GM18867 (cell line): ENCODE data around the gene KDSR.

ENCODE experiments used
- ATAC-seq: cut with Tn5 transposase; IDR thresholded peaks from one replicate; pipeline ENCODE4 v1.9.1; 2021; ENCODE audit warnings: mild to moderate bottlenecking, moderate library complexity; ENCODE audit not compliant: unreplicated experiment

The KDSR gene

GRCh38 chr18:63322206-63322605 lies 44.8 kb downstream of the KDSR start:
- no peak for ATAC-seq

- ATAC-seq: no peak
These were observed 45.7 kb downstream of the KDSR start for GRCh38 chr18:63321291-63321690.

- ATAC-seq: no peak
These were observed 46.1 kb downstream of the KDSR start for GRCh38 chr18:63320975-63321265.

- ATAC-seq: peak; percentile 61
These were observed 46.7 kb downstream of the KDSR start for GRCh38 chr18:63320123-63320974.

GRCh38 chr18:63319383-63320122 lies 47.5 kb downstream of the KDSR start, which contains the start of gene BCL2:
Gene BCL2 (minus strand): TSS chr18:63319769.
- no peak for ATAC-seq

GRCh38 chr18:63318889-63319382 lies 48.1 kb downstream of the KDSR start:
- no peak for ATAC-seq

DNA sequence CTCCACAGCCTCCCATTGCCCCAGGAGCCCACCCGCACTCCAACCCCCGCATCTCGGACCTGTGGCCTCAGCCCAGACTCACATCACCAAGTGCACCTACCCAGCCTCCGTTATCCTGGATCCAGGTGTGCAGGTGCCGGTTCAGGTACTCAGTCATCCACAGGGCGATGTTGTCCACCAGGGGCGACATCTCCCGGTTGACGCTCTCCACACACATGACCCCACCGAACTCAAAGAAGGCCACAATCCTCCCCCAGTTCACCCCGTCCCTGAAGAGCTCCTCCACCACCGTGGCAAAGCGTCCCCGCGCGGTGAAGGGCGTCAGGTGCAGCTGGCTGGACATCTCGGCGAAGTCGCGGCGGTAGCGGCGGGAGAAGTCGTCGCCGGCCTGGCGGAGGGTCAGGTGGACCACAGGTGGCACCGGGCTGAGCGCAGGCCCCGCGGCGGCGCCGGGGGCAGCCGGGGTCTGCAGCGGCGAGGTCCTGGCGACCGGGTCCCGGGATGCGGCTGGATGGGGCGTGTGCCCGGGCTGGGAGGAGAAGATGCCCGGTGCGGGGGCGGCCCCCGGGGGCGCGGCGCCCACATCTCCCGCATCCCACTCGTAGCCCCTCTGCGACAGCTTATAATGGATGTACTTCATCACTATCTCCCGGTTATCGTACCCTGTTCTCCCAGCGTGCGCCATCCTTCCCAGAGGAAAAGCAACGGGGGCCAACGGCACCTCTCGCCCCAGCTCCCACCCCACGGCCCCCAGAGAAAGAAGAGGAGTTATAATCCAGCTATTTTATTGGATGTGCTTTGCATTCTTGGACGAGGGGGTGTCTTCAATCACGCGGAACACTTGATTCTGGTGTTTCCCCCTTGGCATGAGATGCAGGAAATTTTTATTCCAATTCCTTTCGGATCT lies 48.8 kb downstream of the KDSR start:
- peak; percentile 47 for ATAC-seq

DNA sequence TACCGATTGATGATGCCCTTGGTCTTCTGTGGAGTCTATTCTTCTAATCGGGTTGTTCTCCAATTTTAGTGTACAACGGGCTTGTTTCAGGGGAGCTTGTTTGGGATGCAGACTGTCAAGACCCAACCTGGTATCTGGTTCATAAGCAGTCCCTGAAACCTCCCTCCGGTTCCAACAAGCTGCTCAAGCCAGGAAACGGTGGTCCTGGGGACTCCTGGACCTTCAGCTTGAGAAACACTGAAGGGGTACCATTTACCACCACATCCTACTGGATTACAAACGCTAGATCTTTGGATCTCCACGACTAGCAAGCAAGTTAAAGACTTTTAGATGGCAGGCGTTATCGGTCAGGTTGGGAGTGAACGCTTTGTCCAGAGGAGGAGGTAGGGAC lies 49.5 kb downstream of the KDSR start:
- no peak for ATAC-seq

DNA sequence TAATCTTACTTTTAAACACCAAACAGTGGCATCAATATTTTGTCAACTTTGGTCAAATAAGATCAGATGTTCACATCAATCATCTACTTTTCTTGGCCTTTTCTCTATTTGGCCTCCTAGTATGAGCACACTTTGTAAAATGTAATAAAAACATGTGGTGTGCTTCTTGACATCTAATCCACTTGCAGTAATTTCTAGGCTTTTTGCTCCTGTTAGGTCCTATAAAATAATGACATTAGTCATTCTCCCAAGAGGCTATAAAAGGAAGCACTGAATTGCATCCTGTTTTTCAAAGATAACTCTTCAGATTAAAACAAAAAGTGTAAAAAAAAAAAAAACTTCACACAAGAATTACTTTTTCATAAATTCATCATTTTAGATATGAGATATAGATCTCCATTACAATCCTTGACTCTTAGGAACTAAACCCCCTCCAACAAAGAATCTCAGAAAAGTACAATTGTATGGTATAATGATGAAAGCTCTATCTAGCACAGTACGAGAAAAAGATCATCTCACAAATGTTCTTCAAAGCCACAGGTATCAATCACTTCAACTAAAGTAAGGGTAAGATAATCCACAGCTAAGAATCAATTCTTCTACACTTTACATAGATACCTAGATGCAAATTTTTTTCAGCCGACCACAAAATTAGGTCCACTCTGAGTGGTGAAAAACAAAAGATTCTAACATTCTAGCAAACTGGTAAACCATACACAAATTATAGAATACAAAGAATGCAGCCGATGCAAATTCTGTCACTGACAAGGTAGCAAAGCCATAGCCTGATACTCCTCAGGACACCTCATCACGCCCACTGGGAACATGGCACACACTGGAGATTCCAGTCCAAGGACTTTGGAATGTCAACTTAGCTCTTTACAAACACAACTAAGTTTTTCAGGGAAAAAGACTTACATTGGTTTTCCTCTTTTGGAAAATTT lies 50.1 kb downstream of the KDSR start:
- peak; percentile 24 for ATAC-seq

- ATAC-seq: no peak
These were observed 51.1 kb downstream of the KDSR start for GRCh38 chr18:63315876-63316275.

DNA sequence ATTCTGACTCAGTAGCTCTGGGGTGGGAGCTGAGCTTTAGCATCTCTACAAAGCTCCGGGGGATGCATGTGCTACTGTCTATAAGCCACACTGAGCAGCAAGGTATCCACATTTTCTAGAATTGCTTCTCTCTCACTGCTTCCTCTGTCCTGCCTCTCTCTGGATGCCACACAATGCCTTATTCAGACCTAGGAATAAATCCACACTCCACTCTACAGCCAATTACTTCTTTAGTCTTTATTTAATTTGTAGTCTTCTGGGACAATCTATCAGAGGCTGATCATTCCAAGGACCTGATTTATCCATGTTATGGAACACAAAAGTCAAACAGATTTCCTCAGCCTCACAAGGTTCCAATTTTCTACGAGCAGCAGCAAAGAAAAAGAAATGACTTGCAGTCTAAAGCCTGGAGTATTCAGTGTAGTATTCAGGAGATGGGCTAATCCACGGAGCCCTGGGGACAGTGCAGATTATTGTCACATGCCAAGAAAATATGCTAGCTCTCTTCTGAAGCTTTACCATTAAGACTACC lies 51.8 kb downstream of the KDSR start:
- no peak for ATAC-seq

- no peak for ATAC-seq
These were observed 52.8 kb downstream of the KDSR start for GRCh38 chr18:63314062-63314790.

DNA sequence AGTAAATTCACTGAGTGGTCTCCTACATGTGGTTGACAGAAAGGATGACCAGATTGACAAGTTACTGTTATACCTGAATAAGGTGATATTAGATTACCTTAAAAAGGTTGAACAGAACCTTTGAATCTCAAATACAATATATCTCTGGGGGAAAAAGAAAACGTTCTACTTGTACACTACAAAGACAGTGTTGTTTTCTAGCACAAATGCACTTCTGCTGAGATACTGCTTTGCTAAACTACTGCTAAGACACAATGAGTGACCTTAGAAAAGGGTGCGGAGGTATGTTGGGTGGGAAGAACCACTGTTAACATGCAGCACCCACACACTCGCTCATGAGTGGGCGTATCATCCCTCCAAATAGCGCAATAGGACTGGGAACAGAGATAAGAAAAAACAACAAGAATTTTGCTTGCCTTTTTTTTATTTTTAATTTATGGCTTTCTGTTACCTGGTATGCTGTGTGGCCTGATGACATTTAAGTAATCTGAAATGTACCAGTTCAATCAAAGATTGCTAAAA lies 53.5 kb downstream of the KDSR start:
- no peak for ATAC-seq

GRCh38 chr18:63312737-63313395 lies 54.1 kb downstream of the KDSR start:
- ATAC-seq: peak; percentile 36

DNA sequence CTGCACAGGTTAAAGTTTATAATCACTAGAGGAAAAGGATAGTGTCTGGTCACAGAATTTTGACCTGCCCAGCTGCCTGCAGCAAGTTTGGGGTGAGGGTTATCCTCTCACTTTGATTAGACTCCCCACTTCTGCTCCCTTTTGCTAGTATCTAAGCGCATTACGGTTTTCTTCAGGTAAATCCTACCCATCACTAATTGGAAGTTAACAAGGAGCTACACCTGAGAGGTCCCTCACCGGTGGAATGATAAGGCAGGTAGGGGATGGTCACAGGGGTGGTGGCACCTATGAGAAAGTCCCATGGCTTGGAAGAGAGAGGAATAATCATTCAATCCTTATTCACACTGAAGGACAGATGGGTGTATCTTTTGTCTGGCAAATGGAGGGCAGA lies 55.0 kb downstream of the KDSR start:
- no peak for ATAC-seq

- peak; percentile 53 for ATAC-seq
These were observed 55.6 kb downstream of the KDSR start for GRCh38 chr18:63311118-63312018.

DNA sequence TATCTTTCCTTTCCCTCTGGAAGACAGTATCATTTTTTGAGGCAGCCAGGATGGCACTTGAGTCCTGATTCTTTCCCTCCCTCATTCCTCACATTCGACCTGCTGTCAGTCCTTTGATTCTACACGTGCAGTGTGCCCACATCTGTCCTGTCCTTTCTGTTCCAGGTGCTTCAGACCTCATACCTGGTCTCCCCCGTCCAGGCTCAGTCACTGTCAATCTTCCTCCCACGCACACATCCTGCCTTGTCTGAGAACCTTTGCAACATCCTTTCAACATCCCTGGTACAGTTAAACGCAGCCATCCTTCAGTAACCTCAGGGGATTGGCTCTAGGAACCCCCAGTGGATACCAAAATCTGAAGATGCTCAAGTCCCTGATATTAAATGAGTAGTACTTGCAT lies 57.6 kb downstream of the KDSR start:
- no peak for ATAC-seq
